ENCODE results near the gene DDX10. TPM values are rescaled to one million over a fixed set of nuclear protein-coding genes. Genes with fewer than 3 reads are reported as not detected.

Gene DDX10
- total RNA-seq, 1 experiment from 2014 or later = 48.3 TPM

DNA sequence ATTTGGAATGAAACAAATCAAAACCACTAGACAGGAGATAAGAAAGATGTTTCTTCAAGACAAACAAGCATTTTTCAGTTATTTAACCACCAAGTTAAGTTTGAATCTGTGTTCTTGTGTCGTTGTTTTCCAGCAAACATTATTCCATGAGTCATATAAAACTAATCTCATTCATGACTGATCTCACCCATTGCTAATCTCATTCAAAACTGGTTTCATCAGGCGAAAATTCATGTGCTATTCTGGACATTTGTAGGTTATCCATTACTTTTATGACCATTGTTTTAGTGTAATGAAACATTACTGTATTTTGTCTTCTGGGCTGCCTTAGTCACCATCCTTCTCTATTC is 221.8 kb downstream of the DDX10 start:
- no peak overlapping the region for H2BK12ac ChIP-seq (ENCODE audit: insufficient read length, low read depth, low read length)
- H3K79me2 ChIP-seq (ENCODE audit: insufficient read depth, low read length) = no peaks in the 10 kb centered on the region
- DNase-seq = no peak
- no peak overlapping the region for H3K18ac ChIP-seq (ENCODE audit: insufficient read length, low read depth, low read length)
- no peak overlapping the region for H3K56ac ChIP-seq (ENCODE audit: insufficient read length, low read depth, low read length)
- H4K20me1 ChIP-seq (ENCODE audit: control insufficient read depth, insufficient read depth, insufficient read length) = no peaks in the 10 kb centered on the region
- Mint-ChIP-seq H3K36me3 (ENCODE audit: insufficient read depth in 1 of 3, low read depth in 3 of 3) (no peaks in the 10 kb centered on the region), H3K27me3 (ENCODE audit: low read depth) (no peaks in the 10 kb centered on the region), H3K9me3 (no peaks in the 10 kb centered on the region), H3K4me1 (peaks cover 13 to 17% of the 10 kb centered on the region in 2 experiments), H3K27ac (no peak overlapping the region), H3K4me3 (no peak overlapping the region)
- H3K4ac ChIP-seq (ENCODE audit: low read depth, low read length) = no peak overlapping the region
- no peak overlapping the region for H4K8ac ChIP-seq (replicated peaks; ENCODE audit: insufficient read length, low read depth, low read length)
- no peaks in the 10 kb centered on the region for H3K27me3 ChIP-seq (ENCODE audit: insufficient read depth, low read length)
- no peak for TF ChIP-seq CTCF (conservative IDR thresholded peaks at IDR 0.05)
- H3K23me2 ChIP-seq (ENCODE audit: insufficient read length, low read depth, low read length, poor library complexity, severe bottlenecking) = no peaks in the 10 kb centered on the region
- no peak overlapping the region for H4K5ac ChIP-seq (ENCODE audit: insufficient read length, low read depth, low read length)
- no peak overlapping the region for H2BK5ac ChIP-seq (ENCODE audit: insufficient read length, low read length)
- no peak overlapping the region for H3K4me2 ChIP-seq (ENCODE audit: insufficient read depth, insufficient read length, low read length)
- no peak overlapping the region for H3K23ac ChIP-seq (ENCODE audit: insufficient read length, low read depth, low read length)
- H3K27ac ChIP-seq (ENCODE audit: insufficient read length, low read depth, low read length) = no peak overlapping the region
- no peak overlapping the region for H3T11ph ChIP-seq (ENCODE audit: low read length)
- H3K79me1 ChIP-seq (ENCODE audit: insufficient read depth, low read depth, low read length, poor library complexity, severe bottlenecking) = no peaks in the 10 kb centered on the region
- no peak overlapping the region for H2AFZ ChIP-seq (ENCODE audit: low read length)
- H4K91ac ChIP-seq (ENCODE audit: insufficient read length, low read depth, low read length) = no peak overlapping the region
- no peak overlapping the region for H2BK120ac ChIP-seq (ENCODE audit: low read depth, low read length, poor library complexity, severe bottlenecking)
- H3K14ac ChIP-seq (ENCODE audit: insufficient read depth, low read length) = no peak overlapping the region
- H2AK5ac ChIP-seq (ENCODE audit: insufficient read length, low read length) = no peak overlapping the region
- H3K9me3 ChIP-seq (ENCODE audit: control insufficient read depth, low read depth, low read length) = no peaks in the 10 kb centered on the region
- H2BK20ac ChIP-seq (ENCODE audit: low read depth, low read length, poor library complexity, severe bottlenecking) = no peak overlapping the region
- no CpG with 5 or more reads among the region's 2 CpGs for WGBS (ENCODE audit: extremely low coverage, insufficient read length, low lambda C conversion rate)
- no peak overlapping the region for H3K9ac ChIP-seq (ENCODE audit: extremely low read depth, insufficient read length, low read length)
- H3K4me1 ChIP-seq (ENCODE audit: insufficient read depth, low read length) = peaks cover 6% of the 10 kb centered on the region
- H2BK15ac ChIP-seq (ENCODE audit: low read depth, low read length) = no peak overlapping the region
